H1 (cell line): ENCODE measurements around the gene ASAP2. TPM values are rescaled to one million over a fixed set of nuclear protein-coding genes. Genes with fewer than 3 reads are reported as not detected.
A peak's percentile ranks its signal among the peaks of the same experiment; 100 is the strongest.

Experiments
- CTCF ChIA-PET: fragments of 300-600 bp; sonication (Branson Sonifier 250); formaldehyde crosslinking; loops from one replicate; lab custom pipeline; 2021; ENCODE audit not compliant: partially characterized antibody; lab: Charles Lee
- POLR2A ChIA-PET: fragments of 300-600 bp; sonication (Branson Sonifier 250); formaldehyde crosslinking; loops from one replicate; lab custom pipeline; 2021; ENCODE audit warnings: inconsistent platforms; ENCODE audit not compliant: partially characterized antibody; lab: Charles Lee
- DNase-seq, 2 experiments: peaks; one replicate each; pipeline versions ENCODE4 v3.0.0 to v3.0.0-alpha.2; 2010 to 2022; ENCODE audit warnings: low spot score in 2 of 2, low read depth in 1 of 2, mixed read lengths in 1 of 2
- FAIRE-seq: peaks from 2 replicates; lab custom pipeline; 2011; peaks lifted over from hg19 to GRCh38; lab: Jason Lieb, UNC
- H2AFZ ChIP-seq: 2 replicates; pipeline ENCODE4 v1.8.1; 2012; ENCODE audit warnings: low read length, inconsistent platforms
- H2AK5ac ChIP-seq: 2 replicates; pipeline ENCODE4 v1.6.1; 2013; ENCODE audit warnings: low read depth, low read length
- H2BK120ac ChIP-seq: replicated peaks from 2 replicates; pipeline ENCODE3; 2013; ENCODE audit warnings: low read depth, low read length, inconsistent platforms
- H2BK12ac ChIP-seq: 2 replicates; pipeline ENCODE4 v1.6.1; 2013; ENCODE audit warnings: low read depth, low read length
- H2BK15ac ChIP-seq: 2 replicates; pipeline ENCODE4 v1.6.1; 2013; ENCODE audit warnings: low read length
- H2BK20ac ChIP-seq: 2 replicates; pipeline ENCODE4 v1.6.1; 2013; ENCODE audit warnings: low read length
- H2BK5ac ChIP-seq: 2 replicates; pipeline ENCODE4 v1.6.1; 2013; ENCODE audit warnings: low read depth, low read length
- H3K14ac ChIP-seq: 2 replicates; pipeline ENCODE4 v1.6.1; 2013; ENCODE audit warnings: inconsistent platforms; ENCODE audit not compliant: insufficient read length
- H3K18ac ChIP-seq: 2 replicates; pipeline ENCODE4 v1.6.1; 2013; ENCODE audit warnings: low read length; ENCODE audit errors: extremely low read depth
- H3K23ac ChIP-seq: 2 replicates; pipeline ENCODE4 v1.6.1; 2013; ENCODE audit warnings: inconsistent platforms; ENCODE audit not compliant: insufficient read length
- H3K23me2 ChIP-seq: 2 replicates; pipeline ENCODE4 v1.6.1; 2013; ENCODE audit warnings: low read depth, low read length
- H3K27ac ChIP-seq: 2 replicates; pipeline ENCODE4 v1.6.1; 2011; ENCODE audit warnings: low read depth, low read length, inconsistent platforms
- H3K27me3 ChIP-seq, 4 experiments: replicated peaks in 1 of 4; 1 replicate in 1 of 4; 2 replicates in 3 of 4; pipeline versions ENCODE4 v1.6.1 to v1.8.1; 2011 to 2013; ENCODE audit warnings: low read length in 3 of 4, mild to moderate bottlenecking in 3 of 4, inconsistent platforms in 2 of 4, mixed read lengths in 2 of 4, moderate library complexity in 1 of 4; ENCODE audit not compliant: control insufficient read depth in 3 of 4, insufficient read depth in 3 of 4; ENCODE audit errors: extremely low read depth in 1 of 4
- H3K36me3 ChIP-seq, 4 experiments: 2 replicates each; pipeline versions ENCODE4 v1.6.1 to v1.8.1; 2011 to 2013; ENCODE audit warnings: mild to moderate bottlenecking in 4 of 4, low read length in 3 of 4, moderate library complexity in 2 of 4, control low read depth in 1 of 4, inconsistent platforms in 1 of 4; ENCODE audit not compliant: insufficient read depth in 4 of 4, control insufficient read depth in 2 of 4
- H3K4ac ChIP-seq: replicated peaks from 2 replicates; pipeline ENCODE3; 2013; ENCODE audit warnings: low read length, low read depth, mixed read lengths, inconsistent platforms; ENCODE audit not compliant: insufficient read length
- H3K4me1 ChIP-seq, 4 experiments: replicated peaks in 1 of 4; 1 replicate in 1 of 4; 2 replicates in 3 of 4; pipeline versions ENCODE4 v1.6.1 to v1.8.1; 2011 to 2013; ENCODE audit warnings: low read length in 3 of 4, inconsistent platforms in 2 of 4, mixed read lengths in 1 of 4; ENCODE audit not compliant: insufficient read depth in 4 of 4, control insufficient read depth in 3 of 4
- H3K4me2 ChIP-seq, 2 experiments: 2 replicates each; pipeline versions ENCODE4 v1.6.1 to v1.8.1; 2011 to 2013; ENCODE audit warnings: low read depth in 2 of 2, low read length in 2 of 2, control low read depth in 1 of 2, inconsistent platforms in 1 of 2, mild to moderate bottlenecking in 1 of 2; ENCODE audit not compliant: insufficient read depth in 1 of 2
- H3K4me3 ChIP-seq, 4 experiments: fragments of 200-600, 300-600 bp in 1 of 4; sonication (generic), shearing (Covaris generic), sonication (Bioruptor Twin) in 1 of 4; 2 replicates each; pipeline versions ENCODE4 v1.5.1 to v1.8.1; 2011 to 2016; ENCODE audit warnings: low read length in 4 of 4, low read depth in 3 of 4, control low read depth in 2 of 4, inconsistent platforms in 2 of 4, mild to moderate bottlenecking in 2 of 4, mixed read lengths in 1 of 4, moderate library complexity in 1 of 4; ENCODE audit not compliant: insufficient read depth in 2 of 4; ENCODE audit errors: extremely low read depth in 1 of 4
- H3K56ac ChIP-seq: replicated peaks from 2 replicates; pipeline ENCODE3; 2013; ENCODE audit warnings: low read depth, mild to moderate bottlenecking, mixed read lengths, low read length, inconsistent platforms; ENCODE audit not compliant: insufficient read length
- H3K79me1 ChIP-seq: 2 replicates; pipeline ENCODE4 v1.6.1; 2013; ENCODE audit warnings: low read depth, low read length, control low read depth
- H3K79me2 ChIP-seq, 2 experiments: 2 replicates each; pipeline versions ENCODE4 v1.6.1 to v1.8.1; 2012 to 2013; ENCODE audit warnings: low read length in 2 of 2, mild to moderate bottlenecking in 2 of 2, inconsistent platforms in 1 of 2; ENCODE audit not compliant: insufficient read depth in 2 of 2, control insufficient read depth in 1 of 2
- H3K9ac ChIP-seq, 4 experiments: replicated peaks in 1 of 4; 1 replicate in 1 of 4; 2 replicates in 3 of 4; pipeline versions ENCODE4 v1.6.1 to v1.8.1; 2011 to 2013; ENCODE audit warnings: low read depth in 3 of 4, low read length in 3 of 4, control low read depth in 2 of 4, mild to moderate bottlenecking in 2 of 4, moderate library complexity in 2 of 4, inconsistent platforms in 1 of 4; ENCODE audit errors: extremely low read depth in 1 of 4
- H3K9me3 ChIP-seq, 2 experiments: 2 replicates each; pipeline versions ENCODE4 v1.6.1 to v1.8.1; 2012 to 2013; ENCODE audit warnings: mild to moderate bottlenecking in 2 of 2, moderate library complexity in 2 of 2, control low read depth in 1 of 2, inconsistent platforms in 1 of 2, low read depth in 1 of 2, low read length in 1 of 2, mixed read lengths in 1 of 2; ENCODE audit not compliant: insufficient read depth in 2 of 2
- H4K20me1 ChIP-seq, 2 experiments: replicated peaks in 1 of 2; 2 replicates each; pipeline versions ENCODE3 to v1.8.1; 2011 to 2013; ENCODE audit warnings: inconsistent platforms in 2 of 2, low read length in 2 of 2, mild to moderate bottlenecking in 1 of 2; ENCODE audit not compliant: insufficient read depth in 2 of 2, control insufficient read depth in 1 of 2
- H4K5ac ChIP-seq: 2 replicates; pipeline ENCODE4 v1.6.1; 2013; ENCODE audit warnings: low read length, low read depth, mixed read lengths, inconsistent platforms; ENCODE audit not compliant: insufficient read length
- H4K8ac ChIP-seq: 2 replicates; pipeline ENCODE4 v1.8.0; 2013; ENCODE audit warnings: mild to moderate bottlenecking, moderate library complexity, low read length, inconsistent platforms; ENCODE audit not compliant: insufficient read depth; ENCODE audit errors: extremely low read depth
- H4K91ac ChIP-seq: replicated peaks from 2 replicates; pipeline ENCODE3; 2013; ENCODE audit warnings: low read length, mixed read lengths, inconsistent platforms; ENCODE audit not compliant: insufficient read length
- EZH2 ChIP-seq: fragments of 200-600 bp; sonication (generic); IDR thresholded peaks from 2 replicates; pipeline ENCODE4 v1.7.1; 2012; ENCODE audit warnings: low read depth, mild to moderate bottlenecking, moderate library complexity, low read length, inconsistent platforms; ENCODE audit not compliant: severe bottlenecking
- FOSL1 ChIP-seq: IDR thresholded peaks from 2 replicates; pipeline ENCODE4 v1.6.1; 2011; ENCODE audit warnings: mild to moderate bottlenecking, low read depth, low read length, moderate library complexity; ENCODE audit not compliant: insufficient read depth
- KDM1A ChIP-seq: fragments of 200-600, 300-600 bp; sonication (generic); IDR thresholded peaks from 2 replicates; pipeline ENCODE4 v1.7.1; 2016; ENCODE audit warnings: mild to moderate bottlenecking, low read length, borderline replicate concordance
- NRF1 ChIP-seq: IDR thresholded peaks from 2 replicates; pipeline ENCODE4 v1.6.1; 2011; ENCODE audit warnings: mild to moderate bottlenecking, low read depth, low read length, improper control_type of control experiment
- POLR2A ChIP-seq, 2 experiments: IDR thresholded peaks; 1 replicate in 1 of 2; 2 replicates in 1 of 2; pipeline ENCODE4 v1.6.1; 2011; ENCODE audit warnings: low read depth in 2 of 2, low read length in 2 of 2, mild to moderate bottlenecking in 2 of 2; ENCODE audit errors: control extremely low read depth in 1 of 2
- RFX5 ChIP-seq: IDR thresholded peaks from 2 replicates; pipeline ENCODE4 v1.6.1; 2011; ENCODE audit warnings: low read depth, low read length, improper control_type of control experiment, borderline replicate concordance
- SAP30 ChIP-seq: fragments of 300-600 bp; sonication (generic); IDR thresholded peaks from 2 replicates; pipeline ENCODE4 v1.7.1; 2012; ENCODE audit warnings: low read length, moderate library complexity, mild to moderate bottlenecking, inconsistent platforms; ENCODE audit not compliant: insufficient read depth, insufficient replicate concordance
- SIX5 ChIP-seq: IDR thresholded peaks from 2 replicates; pipeline ENCODE4 v1.6.1; 2011; ENCODE audit warnings: mild to moderate bottlenecking, low read depth, low read length
- SP2 ChIP-seq: IDR thresholded peaks from 2 replicates; pipeline ENCODE4 v1.6.1; 2012; ENCODE audit warnings: mild to moderate bottlenecking, low read length, inconsistent platforms
- TEAD4 ChIP-seq: IDR thresholded peaks from 2 replicates; pipeline ENCODE4 v1.6.1; 2012; ENCODE audit warnings: low read depth, low read length, inconsistent platforms, mixed read lengths
- ZNF274 ChIP-seq: IDR thresholded peaks from 2 replicates; pipeline ENCODE4 v1.7.0; 2012; ENCODE audit warnings: low read length, borderline replicate concordance; ENCODE audit errors: extremely low read depth
- WGBS, 2 experiments: shearing (Covaris generic) in 1 of 2; methylation state at CpG; one replicate each; pipeline versions ENCODE4 v1.1.6 to v1.1.7; 2013 to 2015; ENCODE audit warnings: low lambda C conversion rate in 2 of 2, mixed read lengths in 2 of 2, inconsistent platforms in 1 of 2, low coverage in 1 of 2, missing lambda C conversion rate in 1 of 2; ENCODE audit not compliant: insufficient replicate concordance in 2 of 2, insufficient coverage in 1 of 2, insufficient read length in 1 of 2; ENCODE audit errors: extremely low coverage in 1 of 2, missing lambda C conversion rate in 1 of 2; 5-methylcytosine and 5-hydroxymethylcytosine counted together
- polyA plus RNA-seq, 7 experiments: library from polyadenylated mRNA; depleted of rRNA in 3 of 7; stranded (reverse) in 5 of 7; unstranded in 2 of 7; fragments of >200 nt in 5 of 7; fragments of 200-250 nt in 2 of 7; gene quantifications; 1 replicate in 5 of 7; 2 replicates in 1 of 7; 4 replicates in 1 of 7; pipeline versions ENCODE4 v1.2.1 to v1.2.3, GENCODE V29; 2011 to 2013; ENCODE audit warnings: missing spikeins in 2 of 7, mixed read lengths in 2 of 7
- total RNA-seq: library from RNA; stranded (reverse); fragmentation: NEBNext Ultra II Directional; extraction: Animal tissue kit (Norgen Biotek cat#: 25700); gene quantifications from 2 replicates; pipeline ENCODE4 v1.2.1, GENCODE V29; 2021
- TF ChIP-seq, protein P1 (sequence below): IDR thresholded peaks from 2 replicates; pipeline ENCODE4 v1.6.1; 2012; ENCODE audit warnings: inconsistent platforms

The ASAP2 gene
- total and polyA plus RNA-seq, 2 of the 8 experiments (the other 6 are each of a cell fraction or from before 2014, with no cell fraction given) = 10.2 to 18.7 TPM

DNA sequence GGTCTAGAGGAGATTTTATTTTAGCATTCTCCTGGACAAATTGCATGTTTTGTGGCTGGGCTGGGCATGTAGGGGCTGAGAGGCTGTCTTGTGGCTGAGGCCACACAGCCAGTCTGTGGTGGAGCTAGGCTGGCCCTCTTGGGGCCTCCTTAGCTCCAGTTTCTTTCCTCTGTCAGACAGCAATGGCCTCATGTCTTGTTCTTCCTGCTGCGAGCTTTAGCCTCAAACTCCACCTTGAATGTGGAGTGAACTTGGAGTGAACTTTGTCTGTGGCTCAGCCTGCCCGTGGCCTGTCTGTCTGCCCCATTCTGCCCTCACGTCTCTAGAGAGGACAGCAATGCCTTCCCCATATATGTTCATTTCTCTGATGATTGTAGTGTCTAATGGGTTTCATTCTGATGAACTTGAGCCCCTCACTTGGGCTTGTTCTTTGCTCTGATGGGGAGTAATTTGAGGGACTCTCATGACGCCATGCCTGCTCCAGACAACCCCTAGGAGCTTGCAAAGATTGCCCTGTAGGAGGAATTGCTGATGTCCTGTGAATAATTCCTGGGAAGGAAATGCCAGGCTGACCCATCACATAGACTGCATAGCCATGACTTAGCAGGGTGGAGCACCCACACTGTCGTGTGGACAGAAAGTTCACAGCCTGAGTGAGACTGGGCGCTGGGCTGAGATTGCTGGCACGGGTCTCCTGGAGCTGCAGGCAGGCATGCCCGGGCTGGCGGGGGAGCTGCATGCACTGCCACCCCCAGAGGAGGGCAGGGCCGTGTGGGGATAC lies 42.6 kb downstream of the ASAP2 start:
- peak overlapping the region; percentile 10 for H4K91ac ChIP-seq
- no peaks in the 10 kb centered on the region for H3K23me2 ChIP-seq
- no peak overlapping the region for H3K18ac ChIP-seq
- FAIRE-seq = no peak
- H2BK15ac ChIP-seq = no peak overlapping the region
- no peak overlapping the region for H2AFZ ChIP-seq
- H3K56ac ChIP-seq = no peak overlapping the region
- no peaks in the 10 kb centered on the region for H3K36me3 ChIP-seq
- H4K20me1 ChIP-seq = peaks cover 0 to 5% of the 10 kb centered on the region in 2 experiments
- DNase-seq = no peak
- POLR2A ChIA-PET = no interaction called here
- H3K79me2 ChIP-seq = peaks cover 0 to 43% of the 10 kb centered on the region in 2 experiments; a peak in 3 of 4 replicates
- no peak overlapping the region for H3K4ac ChIP-seq
- H2BK20ac ChIP-seq = no peak overlapping the region
- no peak overlapping the region for H2BK12ac ChIP-seq
- H3K9me3 ChIP-seq = no peaks in the 10 kb centered on the region
- no peak overlapping the region for H2AK5ac ChIP-seq
- H3K4me1 ChIP-seq = peaks cover 6 to 15% (median 13%) of the 10 kb centered on the region in 4 experiments; a peak in 6 of 7 replicates
- H3K9ac ChIP-seq = no peak overlapping the region
- no peak overlapping the region for H3K4me3 ChIP-seq
- peaks cover 9% of the 10 kb centered on the region for H3K79me1 ChIP-seq
- H4K5ac ChIP-seq = no peak overlapping the region
- H4K8ac ChIP-seq = no peak overlapping the region
- no peak overlapping the region for H3K27ac ChIP-seq
- no peak overlapping the region for H2BK120ac ChIP-seq
- H2BK5ac ChIP-seq = no peak overlapping the region; the same call in 1 of the 2 replicates
- H3K4me2 ChIP-seq = no peak overlapping the region
- WGBS, 2 experiments = 81% methylated on average over 10 of the region's 10 CpGs; no CpG with 5 or more reads in 1 of the 2 experiments
- CTCF ChIA-PET = interaction anchor here (1.1 to 2.9 kb wide), 2 partner anchors 16 to 41 kb away, joined by 3 to 9 read pairs; no protein-coding TSS in a partner anchor
- H3K27me3 ChIP-seq = no peaks in the 10 kb centered on the region; a peak in 1 of 7 replicates
- H3K23ac ChIP-seq = no peak overlapping the region
- H3K14ac ChIP-seq = no peak overlapping the region
- TF ChIP-seq NRF1 = no peak
- TF ChIP-seq SAP30 = no peak
- TF ChIP-seq POLR2A (IDR thresholded peaks at IDR 0.05; ENCODE audit: control extremely low read depth in 1 of 2, low read depth in 2 of 2, low read length in 2 of 2) = no peak
- no peak for TF ChIP-seq FOSL1
- no peak for TF ChIP-seq SP2
- no peak for TF ChIP-seq RFX5
- TF ChIP-seq, protein P1, sequence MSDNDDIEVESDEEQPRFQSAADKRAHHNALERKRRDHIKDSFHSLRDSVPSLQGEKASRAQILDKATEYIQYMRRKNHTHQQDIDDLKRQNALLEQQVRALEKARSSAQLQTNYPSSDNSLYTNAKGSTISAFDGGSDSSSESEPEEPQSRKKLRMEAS = no peak
- no peak for TF ChIP-seq EZH2
- TF ChIP-seq SIX5 = no peak
- TF ChIP-seq ZNF274 = no peak
- TF ChIP-seq KDM1A = no peak
- no peak for TF ChIP-seq TEAD4
